Measurements from ENCODE around the gene TUBA1B.

TUBA1B gene

DNA sequence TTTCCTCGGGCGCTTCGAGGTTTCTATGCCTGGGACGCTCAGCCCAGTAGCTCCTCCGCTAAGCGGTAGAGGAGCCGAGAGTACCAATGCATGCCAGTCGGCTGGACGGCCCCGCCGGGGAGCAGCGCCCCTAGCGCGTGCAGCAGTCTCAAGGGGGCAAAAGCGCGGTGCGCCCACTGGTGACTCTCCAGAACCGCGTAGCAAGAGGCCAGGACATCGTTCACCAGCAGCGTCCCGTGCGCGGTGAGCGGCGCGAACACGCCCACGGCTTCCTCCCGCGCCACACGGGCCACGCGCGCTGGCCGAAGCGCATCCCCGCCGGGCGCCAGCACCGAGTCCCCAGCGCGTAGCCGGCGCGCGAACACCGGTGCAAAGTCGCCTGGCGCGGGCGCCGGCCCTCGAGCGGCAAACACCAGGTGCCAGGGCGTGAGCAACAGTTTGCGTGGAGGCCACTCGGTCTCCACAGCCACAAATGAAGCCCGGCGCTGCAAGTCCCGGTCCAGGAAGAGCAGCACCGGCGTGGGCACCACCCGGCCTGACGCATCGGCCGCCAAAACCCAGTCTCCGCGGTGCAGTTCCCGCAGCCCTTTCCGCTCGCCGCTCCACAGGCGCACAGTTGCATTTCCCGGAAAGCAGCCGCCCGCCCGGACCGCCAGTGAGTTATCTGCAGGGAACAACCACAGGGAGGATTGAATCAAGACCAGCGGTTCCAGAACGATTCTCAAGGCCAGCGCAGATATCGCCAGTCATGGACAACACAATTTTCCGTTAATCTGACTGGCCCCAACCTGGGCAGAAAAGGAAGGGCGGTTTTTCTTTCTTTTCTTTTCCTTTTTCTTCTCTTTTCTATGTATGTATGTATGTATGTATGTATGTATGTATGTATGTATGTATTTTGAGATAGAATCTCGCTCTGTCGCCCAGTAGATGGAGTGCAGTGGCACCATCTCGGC lies 41.1 kb downstream of the TUBA1B start:
- Histone ChIP-seq H4K8ac (ENCODE audit: low read length) (no peak overlapping the region), H2AFZ (ENCODE audit: low read depth, low read length) (peak overlapping the region; percentile 30), H2BK120ac (ENCODE audit: low read depth, low read length) (no peak overlapping the region), H3K9ac (ENCODE audit: low read length) (no peak overlapping the region), H4K91ac (ENCODE audit: low read length) (no peak overlapping the region), H3K27ac (ENCODE audit: low read length, poor library complexity, severe bottlenecking) (no peak overlapping the region), H2AK5ac (ENCODE audit: low read length, severe bottlenecking) (no peak overlapping the region), H3K79me1 (replicated peaks; ENCODE audit: low read length, poor library complexity, severe bottlenecking) (no peaks in the 10 kb centered on the region), H2BK12ac (ENCODE audit: low read length in 2 of 2) (no peak overlapping the region), H3K4me3 (ENCODE audit: insufficient read depth in 1 of 2, low read depth in 1 of 2, low read length in 2 of 2) (peak overlapping the region; percentile 45 to 73), H3K9me3 (ENCODE audit: control insufficient read depth, low read length) (no peaks in the 10 kb centered on the region), H3K23ac (ENCODE audit: low read length in 2 of 2) (peak overlapping the region in 1 of 2 experiments; percentile 80), H3K4me1 (ENCODE audit: control insufficient read depth, insufficient read depth, low read depth, low read length) (peaks cover 38% of the 10 kb centered on the region), H3K18ac (ENCODE audit: low read depth in 1 of 2, low read length in 2 of 2) (peak overlapping the region in 1 of 2 experiments; percentile 34), H3K4ac (ENCODE audit: low read depth in 1 of 2, low read length in 2 of 2) (peak overlapping the region in 1 of 2 experiments; percentile 19), H2BK15ac (ENCODE audit: low read depth, poor library complexity, severe bottlenecking) (no peak overlapping the region), H3K27me3 (ENCODE audit: control insufficient read depth in 1 of 2, insufficient read depth in 1 of 2, low read length in 2 of 2) (peaks cover 64 to 75% of the 10 kb centered on the region in 2 experiments), H3K4me2 (ENCODE audit: low read length, poor library complexity, severe bottlenecking) (peak overlapping the region; percentile 87), H3K14ac (ENCODE audit: low read length in 2 of 2) (peak overlapping the region in 1 of 2 experiments; percentile 44), H3K36me3 (ENCODE audit: control insufficient read depth in 1 of 2, insufficient read depth in 2 of 2, low read depth in 1 of 2, low read length in 2 of 2) (no peaks in the 10 kb centered on the region), H2BK5ac (ENCODE audit: low read depth, low read length, poor library complexity, severe bottlenecking) (no peak overlapping the region)
- DNase-seq: peak; percentile 55
- WGBS: 8% methylated on average over 86 of the region's 88 CpGs

DNA sequence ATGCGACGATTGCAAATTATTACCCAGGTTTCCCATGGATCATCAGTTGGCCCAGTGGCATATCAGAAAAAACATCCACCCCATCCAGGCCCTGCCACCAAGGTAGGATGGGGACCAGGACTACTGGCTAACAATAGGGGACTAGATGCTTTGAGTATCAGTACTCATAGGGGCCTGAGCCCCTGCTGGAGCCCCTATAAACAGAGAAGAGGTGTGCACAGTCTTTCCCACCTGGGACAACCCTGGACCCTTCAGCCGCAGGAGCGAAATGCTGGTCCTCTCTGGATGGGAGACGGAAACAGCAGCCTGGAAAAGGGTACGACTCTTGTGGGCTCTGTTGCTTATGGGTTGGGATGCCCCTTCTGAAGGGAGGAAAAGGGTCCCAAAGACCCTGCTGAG lies 42.3 kb downstream of the TUBA1B start:
- 48% methylated on average over 6 of the region's 6 CpGs for WGBS
- H3K4me1 ChIP-seq (ENCODE audit: control insufficient read depth, insufficient read depth, low read depth, low read length): peaks cover 30% of the 10 kb centered on the region
- H4K8ac ChIP-seq (ENCODE audit: low read length): no peak overlapping the region
- no peak overlapping the region for H2BK15ac ChIP-seq (ENCODE audit: low read depth, poor library complexity, severe bottlenecking)
- no peak overlapping the region for H2AFZ ChIP-seq (ENCODE audit: low read depth, low read length)
- no peak overlapping the region for H3K23ac ChIP-seq (ENCODE audit: low read length in 2 of 2)
- no peak overlapping the region for H3K14ac ChIP-seq (ENCODE audit: low read length in 2 of 2)
- H3K36me3 ChIP-seq (ENCODE audit: control insufficient read depth in 1 of 2, insufficient read depth in 2 of 2, low read depth in 1 of 2, low read length in 2 of 2): no peaks in the 10 kb centered on the region
- no peaks in the 10 kb centered on the region for H3K9me3 ChIP-seq (ENCODE audit: control insufficient read depth, low read length)
- no peaks in the 10 kb centered on the region for H3K79me1 ChIP-seq (replicated peaks; ENCODE audit: low read length, poor library complexity, severe bottlenecking)
- peaks cover 52 to 64% of the 10 kb centered on the region in 2 experiments for H3K27me3 ChIP-seq (ENCODE audit: control insufficient read depth in 1 of 2, insufficient read depth in 1 of 2, low read length in 2 of 2)
- no peak overlapping the region for H3K27ac ChIP-seq (ENCODE audit: low read length, poor library complexity, severe bottlenecking)
- no peak overlapping the region for H3K9ac ChIP-seq (ENCODE audit: low read length)
- H3K4ac ChIP-seq (ENCODE audit: low read depth in 1 of 2, low read length in 2 of 2): no peak overlapping the region
- no peak overlapping the region for H3K4me3 ChIP-seq (ENCODE audit: insufficient read depth in 1 of 2, low read depth in 1 of 2, low read length in 2 of 2)
- H3K18ac ChIP-seq (ENCODE audit: low read depth in 1 of 2, low read length in 2 of 2): no peak overlapping the region
- no peak overlapping the region for H4K91ac ChIP-seq (ENCODE audit: low read length)
- no peak overlapping the region for H2BK12ac ChIP-seq (ENCODE audit: low read length in 2 of 2)
- H2BK5ac ChIP-seq (ENCODE audit: low read depth, low read length, poor library complexity, severe bottlenecking): no peak overlapping the region
- no peak overlapping the region for H3K4me2 ChIP-seq (ENCODE audit: low read length, poor library complexity, severe bottlenecking)
- no peak for DNase-seq
- H2AK5ac ChIP-seq (ENCODE audit: low read length, severe bottlenecking): no peak overlapping the region
- H2BK120ac ChIP-seq (ENCODE audit: low read depth, low read length): no peak overlapping the region

DNA sequence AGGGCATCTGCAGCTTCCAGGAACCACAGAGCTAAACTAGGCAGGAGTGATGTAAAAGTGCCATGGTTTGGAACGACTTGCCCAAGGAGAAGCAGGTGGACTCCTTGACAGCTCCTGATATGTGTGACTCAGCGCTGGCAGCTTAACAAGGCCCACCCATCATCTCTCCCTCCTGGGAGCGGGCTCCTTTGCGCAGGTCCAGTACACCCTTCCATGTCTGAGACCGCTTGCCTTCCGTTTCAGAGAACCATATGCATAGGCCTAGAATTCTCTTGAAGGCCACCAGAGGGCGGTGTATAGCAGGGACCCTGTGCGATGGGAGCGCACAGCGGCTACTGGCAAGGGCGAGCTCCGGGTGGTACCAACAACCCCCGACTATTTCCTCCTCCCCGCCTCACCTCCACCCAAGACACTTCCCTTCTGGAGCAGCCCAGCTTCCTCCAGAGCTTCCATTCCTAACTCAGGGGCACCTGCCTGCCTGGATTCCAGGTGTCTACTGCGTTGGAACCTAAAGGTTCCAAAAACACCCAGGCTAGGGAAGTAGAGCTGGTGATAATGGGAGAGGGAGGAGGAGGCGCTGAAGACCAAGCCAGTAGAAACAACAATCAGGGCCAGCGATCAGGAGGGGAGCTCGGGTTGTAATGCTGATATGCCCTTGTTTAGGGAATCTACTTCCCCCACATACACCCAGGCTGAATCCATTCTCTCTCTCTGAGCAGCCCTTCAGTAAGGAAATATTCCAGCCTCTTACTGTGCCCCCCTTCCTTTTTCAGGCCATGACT lies 42.9 kb downstream of the TUBA1B start:
- no peak overlapping the region for H4K91ac ChIP-seq (ENCODE audit: low read length)
- H2AK5ac ChIP-seq (ENCODE audit: low read length, severe bottlenecking): no peak overlapping the region
- H3K27ac ChIP-seq (ENCODE audit: low read length, poor library complexity, severe bottlenecking): no peak overlapping the region
- DNase-seq: peak; percentile 87
- no peak overlapping the region for H3K4me3 ChIP-seq (ENCODE audit: insufficient read depth in 1 of 2, low read depth in 1 of 2, low read length in 2 of 2)
- H4K8ac ChIP-seq (ENCODE audit: low read length): no peak overlapping the region
- H3K9me3 ChIP-seq (ENCODE audit: control insufficient read depth, low read length): no peaks in the 10 kb centered on the region
- no peak overlapping the region for H3K14ac ChIP-seq (ENCODE audit: low read length in 2 of 2)
- peak overlapping the region; percentile 67 for H3K4me2 ChIP-seq (ENCODE audit: low read length, poor library complexity, severe bottlenecking)
- no peak overlapping the region for H2BK15ac ChIP-seq (ENCODE audit: low read depth, poor library complexity, severe bottlenecking)
- no peak overlapping the region for H3K18ac ChIP-seq (ENCODE audit: low read depth in 1 of 2, low read length in 2 of 2)
- H3K4me1 ChIP-seq (ENCODE audit: control insufficient read depth, insufficient read depth, low read depth, low read length): peaks cover 25% of the 10 kb centered on the region
- no peak overlapping the region for H3K23ac ChIP-seq (ENCODE audit: low read length in 2 of 2)
- WGBS: 2% methylated on average over 14 of the region's 18 CpGs
- H3K27me3 ChIP-seq (ENCODE audit: control insufficient read depth in 1 of 2, insufficient read depth in 1 of 2, low read length in 2 of 2): peaks cover 46 to 58% of the 10 kb centered on the region in 2 experiments
- H3K4ac ChIP-seq (ENCODE audit: low read depth in 1 of 2, low read length in 2 of 2): no peak overlapping the region
- no peak overlapping the region for H2BK12ac ChIP-seq (ENCODE audit: low read length in 2 of 2)
- no peak overlapping the region for H2BK120ac ChIP-seq (ENCODE audit: low read depth, low read length)
- no peak overlapping the region for H2BK5ac ChIP-seq (ENCODE audit: low read depth, low read length, poor library complexity, severe bottlenecking)
- no peaks in the 10 kb centered on the region for H3K79me1 ChIP-seq (replicated peaks; ENCODE audit: low read length, poor library complexity, severe bottlenecking)
- H2AFZ ChIP-seq (ENCODE audit: low read depth, low read length): no peak overlapping the region
- no peaks in the 10 kb centered on the region for H3K36me3 ChIP-seq (ENCODE audit: control insufficient read depth in 1 of 2, insufficient read depth in 2 of 2, low read depth in 1 of 2, low read length in 2 of 2)
- no peak overlapping the region for H3K9ac ChIP-seq (ENCODE audit: low read length)

DNA sequence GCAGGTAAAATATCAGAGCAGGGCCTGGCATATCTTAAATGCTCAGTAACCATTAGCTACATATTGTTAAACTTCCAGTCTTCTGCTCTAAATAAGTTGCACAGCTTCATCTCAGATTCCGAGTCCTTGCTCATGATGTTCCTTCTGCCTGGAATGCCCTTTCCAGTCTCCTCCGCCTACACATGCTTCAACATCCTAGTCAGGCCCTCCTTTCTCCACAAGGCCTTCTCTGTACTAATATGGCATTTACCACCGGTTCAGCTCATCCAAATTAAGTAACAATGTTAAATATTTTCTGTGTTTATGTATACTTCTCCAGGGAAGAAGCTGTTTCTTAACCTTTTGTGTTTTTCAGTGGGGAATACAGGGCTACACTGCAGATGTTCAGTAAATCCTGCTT lies 45.1 kb downstream of the TUBA1B start:
- no peak overlapping the region for H2AK5ac ChIP-seq (ENCODE audit: low read length, severe bottlenecking)
- no peak overlapping the region for H3K4ac ChIP-seq (ENCODE audit: low read depth in 1 of 2, low read length in 2 of 2)
- no peak overlapping the region for H3K18ac ChIP-seq (ENCODE audit: low read depth in 1 of 2, low read length in 2 of 2)
- peaks cover 30 to 42% of the 10 kb centered on the region in 2 experiments for H3K27me3 ChIP-seq (ENCODE audit: control insufficient read depth in 1 of 2, insufficient read depth in 1 of 2, low read length in 2 of 2)
- no peak overlapping the region for H4K8ac ChIP-seq (ENCODE audit: low read length)
- no peak overlapping the region for H3K9ac ChIP-seq (ENCODE audit: low read length)
- no peak overlapping the region for H3K23ac ChIP-seq (ENCODE audit: low read length in 2 of 2)
- H3K36me3 ChIP-seq (ENCODE audit: control insufficient read depth in 1 of 2, insufficient read depth in 2 of 2, low read depth in 1 of 2, low read length in 2 of 2): no peaks in the 10 kb centered on the region
- no peak overlapping the region for H3K27ac ChIP-seq (ENCODE audit: low read length, poor library complexity, severe bottlenecking)
- H4K91ac ChIP-seq (ENCODE audit: low read length): no peak overlapping the region
- H2BK120ac ChIP-seq (ENCODE audit: low read depth, low read length): no peak overlapping the region
- no peak overlapping the region for H3K4me3 ChIP-seq (ENCODE audit: insufficient read depth in 1 of 2, low read depth in 1 of 2, low read length in 2 of 2)
- H3K14ac ChIP-seq (ENCODE audit: low read length in 2 of 2): no peak overlapping the region
- H3K4me1 ChIP-seq (ENCODE audit: control insufficient read depth, insufficient read depth, low read depth, low read length): peaks cover 15% of the 10 kb centered on the region
- WGBS: 83% methylated on average over 2 of the region's 3 CpGs
- H2AFZ ChIP-seq (ENCODE audit: low read depth, low read length): no peak overlapping the region
- H3K9me3 ChIP-seq (ENCODE audit: control insufficient read depth, low read length): no peaks in the 10 kb centered on the region
- H2BK5ac ChIP-seq (ENCODE audit: low read depth, low read length, poor library complexity, severe bottlenecking): no peak overlapping the region
- DNase-seq: no peak
- H3K4me2 ChIP-seq (ENCODE audit: low read length, poor library complexity, severe bottlenecking): no peak overlapping the region
- H3K79me1 ChIP-seq (replicated peaks; ENCODE audit: low read length, poor library complexity, severe bottlenecking): no peaks in the 10 kb centered on the region
- H2BK12ac ChIP-seq (ENCODE audit: low read length in 2 of 2): no peak overlapping the region
- H2BK15ac ChIP-seq (ENCODE audit: low read depth, poor library complexity, severe bottlenecking): no peak overlapping the region
